Measurements from ENCODE around the gene SYP.

The SYP gene

GRCh38 chrX:49184294-49185281 lies 15.4 kb downstream of the SYP start (continued):
- TF ChIP-seq, protein P1, sequence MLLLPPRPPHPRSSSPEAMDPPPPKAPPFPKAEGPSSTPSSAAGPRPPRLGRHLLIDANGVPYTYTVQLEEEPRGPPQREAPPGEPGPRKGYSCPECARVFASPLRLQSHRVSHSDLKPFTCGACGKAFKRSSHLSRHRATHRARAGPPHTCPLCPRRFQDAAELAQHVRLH (tag by site-specific recombination; IDR thresholded peaks at IDR 0.05) = no peak
- peak; percentile 46 for TF ChIP-seq ZNF561 (tag by site-specific recombination; IDR thresholded peaks at IDR 0.05; ENCODE audit: borderline replicate concordance)
- TF ChIP-seq PATZ1 (tag by site-specific recombination; IDR thresholded peaks at IDR 0.05) = peak; percentile 84
- no peak for TF ChIP-seq PRDM6 (tag by site-specific recombination; IDR thresholded peaks at IDR 0.05)
- no peak for TF ChIP-seq GFI1B (tag by site-specific recombination; IDR thresholded peaks at IDR 0.05)
- TF ChIP-seq GLIS1 (tag by site-specific recombination; IDR thresholded peaks at IDR 0.05) = peak; percentile 47
- TF ChIP-seq ZNF658 (tag by site-specific recombination; IDR thresholded peaks at IDR 0.05) = no peak
- no peak for TF ChIP-seq TCF7L2 (IDR thresholded peaks at IDR 0.05; ENCODE audit: borderline replicate concordance, low read depth, low read length)
- no peak for TF ChIP-seq MYNN (tag by site-specific recombination; IDR thresholded peaks at IDR 0.05; ENCODE audit: borderline replicate concordance)
- TF ChIP-seq KLF9 (tag by site-specific recombination; IDR thresholded peaks at IDR 0.05; ENCODE audit: low read depth) = peak; percentile 86
- no peak for TF ChIP-seq KLF17 (tag by site-specific recombination; IDR thresholded peaks at IDR 0.05)
- no peak for TF ChIP-seq MZF1 (tag by site-specific recombination; IDR thresholded peaks at IDR 0.05; ENCODE audit: borderline replicate concordance)
- no peak for TF ChIP-seq ZNF426 (tag by site-specific recombination; IDR thresholded peaks at IDR 0.05)
- TF ChIP-seq ZNF777 (tag by site-specific recombination; IDR thresholded peaks at IDR 0.05; ENCODE audit: borderline replicate concordance) = no peak

GRCh38 chrX:49183701-49184281 lies 16.2 kb downstream of the SYP start:
- H3K4me1 ChIP-seq (ENCODE audit: control insufficient read depth, insufficient read depth, low read length) = peaks cover 2% of the 10 kb centered on the region; the same call in 1 of the 2 replicates
- no peak overlapping the region for H3K27ac ChIP-seq (ENCODE audit: extremely low read depth, low read depth, low read length)
- H3K4me3 ChIP-seq (ENCODE audit: low read depth, low read length) = 0 out of 2 replicates have a peak overlapping the region, but pooled peaks have one; percentile 2
- ChIA-PET CTCF (interaction anchor here (0.6 to 1.1 kb wide), 3 partner anchors 9 to 1656 kb away, joined by 3 to 5 read pairs (median 3); no protein-coding TSS in a partner anchor), POLR2A (interaction anchor here (0.9 to 2.8 kb wide), 6 partner anchors 12 to 104 kb away, joined by 3 to 18 read pairs (median 5); partner anchors contain the start of genes PLP2, PPP1R3F and WDR45)
- TF ChIP-seq EGR2 (tag by site-specific recombination; IDR thresholded peaks at IDR 0.05; ENCODE audit: low read depth) (peak; percentile 19; the same call in 1 of the 2 replicates), MZF1 (tag by site-specific recombination; IDR thresholded peaks at IDR 0.05; ENCODE audit: borderline replicate concordance) (no peak), ZFHX2 (tag by site-specific recombination; conservative IDR thresholded peaks at IDR 0.05) (0 out of 2 replicates have a peak, but pooled peaks have one; percentile 10), KLF1 (tag by site-specific recombination; IDR thresholded peaks at IDR 0.05) (peak; percentile 40; the same call in 1 of the 2 replicates)
- H3K9me3 ChIP-seq (ENCODE audit: control insufficient read depth, insufficient read depth, low read depth, low read length) = no peaks in the 10 kb centered on the region
- H3K36me3 ChIP-seq (ENCODE audit: control insufficient read depth in 2 of 2, insufficient read depth in 1 of 2, low read length in 2 of 2) = peaks cover 10 to 35% of the 10 kb centered on the region in 2 experiments; a peak in 2 of 3 replicates
